Lower leg skin (tissue), 4 donors: ENCODE data around the gene HMG20B. TPM values are rescaled to one million over a fixed set of nuclear protein-coding genes. Genes with fewer than 3 reads are reported as not detected.

Source experiments
- DNase-seq, 2 donors: peaks; one replicate each; pipeline ENCODE4 v3.0.0-alpha.2; 2019; ENCODE audit warnings: low spot score in 2 of 2
- H3K4me3 ChIP-seq: fragments of 200-600 bp; sonication (generic); 2 replicates; pipeline ENCODE4 v1.5.1; 2017; ENCODE audit warnings: mild to moderate bottlenecking, low read depth; ENCODE audit not compliant: poor library complexity, severe bottlenecking
- CTCF ChIP-seq, 3 donors: fragments of 450-650 bp; IDR thresholded peaks; one replicate each; pipeline ENCODE4 v1.5.1; 2016; ENCODE audit warnings: antibody characterized with exemption in 3 of 3, mild to moderate bottlenecking in 3 of 3, moderate library complexity in 2 of 3
- POLR2A ChIP-seq, 2 donors: fragments of 450-650 bp; IDR thresholded peaks; one replicate each; pipeline ENCODE4 v1.6.1; 2016 to 2017; ENCODE audit warnings: antibody characterized with exemption in 2 of 2, mild to moderate bottlenecking in 1 of 2, moderate library complexity in 1 of 2
- WGBS, 2 donors: methylation state at CpG; one replicate each; pipeline ENCODE4 v1.1.5; 2018; 5-methylcytosine and 5-hydroxymethylcytosine counted together
- intact Hi-C: fragments of 100-400 bp; cut with DNase I; formaldehyde crosslinking; loops from one replicate; pipeline ENCODE4 v1.15.0; 2023; ENCODE audit warnings: low total_unique reads
- total RNA-seq, 4 donors: library from RNA; depleted of rRNA; stranded (reverse); fragments of >200 nt; gene quantifications; one replicate each; pipeline ENCODE4 v1.1.0, GENCODE V29; 2016

Gene HMG20B
- total RNA-seq, 4 donors from 2014 or later, result 112 to 135 (median 123) TPM

- no peak overlapping the region for H3K4me3 ChIP-seq
- intact Hi-C loops, result no loop called here
- WGBS, 2 donors, result 75 to 81% methylated on average over 26 to 29 of the region's 36 CpGs
- no peak for TF ChIP-seq CTCF (IDR thresholded peaks at IDR 0.05)
- TF ChIP-seq POLR2A (IDR thresholded peaks at IDR 0.05), result no peak
- DNase-seq, result no peak
Measured at GRCh38 chr19:3547767-3548282, 24.9 kb upstream of the HMG20B start.

- DNase-seq, result no peak
- TF ChIP-seq CTCF (IDR thresholded peaks at IDR 0.05) (no peak), POLR2A (IDR thresholded peaks at IDR 0.05) (no peak)
- 76 to 83% methylated on average over 12 to 14 of the region's 14 CpGs for WGBS, 2 donors
- intact Hi-C loops, result no loop called here
- no peak overlapping the region for H3K4me3 ChIP-seq
Measured at GRCh38 chr19:3548606-3549005, 24.1 kb upstream of the HMG20B start.

- H3K4me3 ChIP-seq, result no peak overlapping the region
- WGBS, 2 donors, result 84 to 87% methylated on average over 10 of the region's 10 CpGs
- intact Hi-C loops, result no loop called here
- no peak for TF ChIP-seq POLR2A (IDR thresholded peaks at IDR 0.05)
- TF ChIP-seq CTCF (IDR thresholded peaks at IDR 0.05), result no peak
- DNase-seq, result no peak
Measured at GRCh38 chr19:3549816-3550215, 22.9 kb upstream of the HMG20B start.

GRCh38 chr19:3550947-3551791 lies 21.6 kb upstream of the HMG20B start:
- TF ChIP-seq POLR2A (IDR thresholded peaks at IDR 0.05) (no peak), CTCF (IDR thresholded peaks at IDR 0.05) (no peak)
- H3K4me3 ChIP-seq, result no peak overlapping the region
- WGBS, 2 donors, result 85 to 91% methylated on average over 31 to 33 of the region's 34 CpGs
- DNase-seq, result no peak
- intact Hi-C loops, result no loop called here

- intact Hi-C loops, result no loop called here
- no peak overlapping the region for H3K4me3 ChIP-seq
- no peak for DNase-seq
- WGBS, 2 donors, result 72 to 79% methylated on average over 9 of the region's 9 CpGs
- no peak for TF ChIP-seq CTCF (IDR thresholded peaks at IDR 0.05)
- no peak for TF ChIP-seq POLR2A (IDR thresholded peaks at IDR 0.05)
Measured at GRCh38 chr19:3551792-3552095, 21.0 kb upstream of the HMG20B start.
